ENCODE data around the gene PALM.

- TF ChIP-seq CTCF (IDR thresholded peaks at IDR 0.05): no peak
- TF ChIP-seq EZH2 (IDR thresholded peaks at IDR 0.05): no peak
- TF ChIP-seq EZH2phosphoT487 (IDR thresholded peaks at IDR 0.05): no peak
These were observed 16.8 kb downstream of the PALM start for GRCh38 chr19:725461-726089.
